NCI-H146 (cell line): ENCODE data around the gene NPIPA7.
"Not testable (repeated sequence)": the region's sequence is repeated elsewhere in the genome, so short reads cannot be mapped to it uniquely, and the experiment has no call there.

Source experiments
- DNase-seq: peaks from one replicate; lab custom pipeline; 2025; lab: John Stamatoyannopoulos, UW

Gene NPIPA7

DNA sequence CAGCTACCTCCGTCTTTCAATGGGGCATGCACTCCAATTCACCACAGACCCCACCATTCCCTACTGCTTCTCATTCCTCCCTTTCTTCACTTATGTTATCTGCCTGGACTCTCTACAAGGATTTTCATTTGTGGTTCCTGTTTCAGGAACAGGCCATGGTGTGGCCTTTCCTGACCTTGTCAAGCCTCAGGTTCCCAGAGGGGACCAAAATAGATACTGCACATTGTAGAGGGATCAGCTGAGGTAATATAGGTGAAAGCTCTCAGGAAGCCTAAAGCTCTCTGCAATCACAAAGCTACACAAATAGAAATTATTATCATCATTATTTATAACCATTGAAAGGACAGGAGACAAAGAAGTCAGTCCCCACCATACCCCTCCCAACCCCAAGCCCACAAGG lies 41.6 kb downstream of the NPIPA7 start:
- DNase-seq, result not testable (repeated sequence)

DNA sequence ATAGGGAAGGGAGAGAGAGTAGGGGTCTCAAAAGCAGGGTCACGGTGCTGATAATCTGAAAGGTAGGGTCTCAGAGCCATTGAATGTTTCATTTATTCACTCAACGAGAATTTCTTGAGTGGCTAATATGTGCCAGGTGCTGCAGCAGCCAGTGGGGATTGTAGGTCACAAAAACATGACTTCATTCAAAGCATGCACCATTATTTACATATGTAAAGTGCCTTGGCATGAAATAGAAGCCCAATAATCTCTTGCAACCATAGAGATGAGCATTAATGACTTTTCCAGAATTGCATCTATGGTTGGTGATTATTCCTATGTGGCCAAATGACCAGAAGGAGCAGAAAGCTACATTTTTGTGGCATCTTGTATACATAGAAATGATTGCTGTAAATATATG lies 46.2 kb downstream of the NPIPA7 start:
- DNase-seq, result not testable (repeated sequence)

DNA sequence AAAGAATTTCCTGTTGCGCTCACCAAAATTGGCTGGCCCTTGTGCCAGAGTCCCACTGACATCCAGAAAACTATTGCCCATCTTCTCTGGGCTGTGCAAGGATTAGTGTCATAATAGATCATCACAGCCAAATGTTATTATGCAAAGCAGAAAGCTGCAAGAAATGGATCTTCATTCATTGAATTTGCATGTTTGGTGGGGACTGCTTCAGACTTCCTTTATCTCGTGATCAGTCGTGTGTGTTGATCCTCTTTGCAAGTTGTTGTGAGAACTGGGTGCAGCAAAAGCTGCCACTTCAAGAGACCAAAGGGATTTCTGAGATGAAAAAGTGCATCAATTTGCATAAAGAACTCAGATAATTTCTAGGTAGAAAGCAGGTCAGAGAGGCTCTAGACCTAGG lies 52.2 kb downstream of the NPIPA7 start:
- not testable (repeated sequence) for DNase-seq

DNA sequence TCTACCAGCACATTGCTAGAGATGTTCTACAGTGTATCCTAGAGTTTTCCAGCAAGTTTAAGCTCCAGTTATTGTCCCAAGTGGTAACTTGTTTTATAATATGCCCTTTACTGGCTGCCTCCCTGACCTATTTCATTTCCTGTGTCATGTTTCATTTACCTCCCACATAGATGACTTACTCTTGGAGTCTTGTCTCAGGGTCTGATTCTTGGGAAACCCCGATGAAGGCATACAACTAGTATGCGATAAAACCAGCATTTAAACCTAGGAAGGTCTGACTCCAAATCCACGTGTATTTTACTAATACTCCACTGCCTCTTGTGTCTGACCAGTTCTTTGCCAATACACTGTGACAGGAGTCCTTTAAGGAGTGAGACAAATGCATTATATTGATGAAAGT lies 55.8 kb downstream of the NPIPA7 start:
- not testable (repeated sequence) for DNase-seq

DNA sequence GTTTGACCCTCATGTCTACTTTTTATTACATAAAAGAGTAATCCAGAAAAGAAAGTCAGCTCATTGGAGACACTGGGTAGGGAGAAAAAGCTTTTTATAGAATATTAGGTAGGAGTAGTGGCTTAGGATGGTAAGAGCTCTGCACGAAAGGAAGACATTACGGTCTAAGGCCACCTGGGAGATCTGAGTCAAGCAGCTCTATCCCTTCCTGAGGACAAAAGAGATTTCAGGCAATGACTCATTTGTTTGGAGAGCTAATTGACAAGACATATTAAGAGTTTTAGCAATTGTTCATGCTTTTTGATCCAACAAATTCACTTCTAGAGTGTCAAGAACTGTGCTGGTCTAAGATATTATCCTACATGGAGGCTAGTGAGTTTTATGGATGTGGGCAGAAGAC lies 62.5 kb downstream of the NPIPA7 start:
- DNase-seq, result not testable (repeated sequence)
